HG03159 (cell line): ENCODE results near the gene CDC14B.

Experiments
- ATAC-seq: cut with Tn5 transposase; IDR thresholded peaks from one replicate; pipeline ENCODE4 v1.9.1; 2021; ENCODE audit warnings: mild to moderate bottlenecking, moderate library complexity; ENCODE audit not compliant: unreplicated experiment

CDC14B gene

DNA sequence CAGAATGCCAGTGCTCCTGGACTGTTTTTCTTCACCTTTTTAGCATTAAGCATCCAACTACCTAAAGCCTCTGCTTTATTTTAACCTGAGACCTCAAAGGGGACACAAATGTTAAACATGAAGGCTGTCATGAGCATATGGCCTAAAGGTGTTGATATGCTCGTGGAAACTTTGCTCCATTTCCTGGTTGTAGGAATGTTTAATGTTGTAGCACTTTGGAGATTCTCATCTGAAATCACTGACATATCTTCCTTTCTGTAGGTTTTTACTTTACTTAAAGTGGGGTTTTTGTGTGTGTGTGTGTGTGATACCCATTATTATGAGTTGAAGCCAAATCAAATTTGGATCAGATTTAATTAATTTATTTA, 132.6 kb downstream of the CDC14B start:
- ATAC-seq, result no peak

DNA sequence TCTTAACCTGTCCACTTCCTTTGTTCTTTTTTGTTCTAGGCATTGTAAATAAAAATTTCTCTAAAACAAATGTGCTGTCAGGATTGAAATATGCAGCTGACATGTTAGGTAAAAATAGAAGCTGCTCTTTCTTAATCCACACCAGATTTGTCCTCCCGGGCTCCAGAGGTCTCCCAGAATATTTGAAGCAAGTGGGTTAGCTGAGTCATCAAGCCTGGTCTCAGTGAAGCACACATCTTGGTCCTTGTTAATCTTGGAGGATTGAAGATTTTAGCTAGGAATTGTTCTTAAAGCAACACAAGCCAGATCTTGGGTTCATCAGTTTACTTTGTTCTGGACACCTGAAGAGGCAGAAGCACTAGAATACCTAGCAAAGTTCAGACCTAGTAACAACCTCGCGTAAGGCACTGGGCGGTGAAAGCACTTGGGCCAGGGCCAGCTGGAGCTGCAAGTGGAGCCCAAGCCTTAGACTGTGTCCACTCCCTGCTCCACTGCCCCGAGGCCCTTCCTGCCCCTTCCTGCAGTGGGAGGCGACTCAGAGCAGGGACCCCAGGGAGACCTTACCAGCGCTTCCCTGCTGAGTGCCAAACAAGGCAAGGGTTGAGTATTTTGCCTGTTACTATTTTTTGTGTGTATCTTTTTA, 133.1 kb downstream of the CDC14B start:
- no peak for ATAC-seq

GRCh38 chr9:96485280-96485679, 134.4 kb downstream of the CDC14B start:
- no peak for ATAC-seq

- peak; percentile 94 for ATAC-seq
Observed at GRCh38 chr9:96484521-96484931, 135.1 kb downstream of the CDC14B start.

- ATAC-seq, result no peak
Observed at GRCh38 chr9:96483733-96484390, 135.8 kb downstream of the CDC14B start.

DNA sequence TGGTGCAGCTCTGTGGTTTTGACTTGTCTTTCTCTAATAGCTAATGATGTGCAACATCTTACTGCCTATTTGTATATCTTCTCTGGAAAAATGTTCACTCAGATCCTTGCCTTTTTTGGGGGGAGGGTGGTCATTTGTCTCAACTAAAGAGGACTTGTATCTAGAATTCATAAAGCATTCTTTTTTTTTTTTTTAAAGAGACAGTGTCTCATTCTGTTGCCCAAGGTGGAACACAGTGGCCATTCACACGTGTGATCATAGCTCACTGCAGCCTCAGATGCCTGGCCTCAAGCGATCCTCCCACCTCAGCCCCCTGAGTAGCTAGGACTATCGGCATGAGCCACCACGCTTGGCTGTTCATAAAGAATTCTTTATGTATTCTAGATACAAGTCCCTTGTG, 136.4 kb downstream of the CDC14B start:
- ATAC-seq, result no peak

GRCh38 chr9:96482476-96482875, 137.2 kb downstream of the CDC14B start:
- ATAC-seq, result no peak

DNA sequence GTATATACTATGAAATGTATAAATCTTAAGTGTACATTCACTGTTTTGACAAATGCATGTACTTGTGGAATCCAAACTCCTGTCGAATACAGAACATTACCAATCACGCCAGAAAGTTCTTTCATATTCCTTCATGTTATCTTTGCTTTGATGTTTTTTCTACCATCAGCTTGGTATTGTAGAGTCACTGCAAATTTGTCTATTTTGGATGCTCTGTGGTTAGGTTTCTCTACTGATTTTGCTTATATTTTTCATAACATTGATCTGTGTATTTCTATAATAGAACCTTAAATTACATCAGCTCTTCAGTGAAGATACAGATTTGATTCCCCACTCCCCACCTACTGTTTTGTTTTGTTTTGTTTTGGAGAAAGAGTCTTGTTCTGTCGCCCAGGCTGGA, 138.9 kb downstream of the CDC14B start:
- ATAC-seq, result no peak

- ATAC-seq, result peak; percentile 79
Observed at GRCh38 chr9:96478829-96479371, 140.7 kb downstream of the CDC14B start.

DNA sequence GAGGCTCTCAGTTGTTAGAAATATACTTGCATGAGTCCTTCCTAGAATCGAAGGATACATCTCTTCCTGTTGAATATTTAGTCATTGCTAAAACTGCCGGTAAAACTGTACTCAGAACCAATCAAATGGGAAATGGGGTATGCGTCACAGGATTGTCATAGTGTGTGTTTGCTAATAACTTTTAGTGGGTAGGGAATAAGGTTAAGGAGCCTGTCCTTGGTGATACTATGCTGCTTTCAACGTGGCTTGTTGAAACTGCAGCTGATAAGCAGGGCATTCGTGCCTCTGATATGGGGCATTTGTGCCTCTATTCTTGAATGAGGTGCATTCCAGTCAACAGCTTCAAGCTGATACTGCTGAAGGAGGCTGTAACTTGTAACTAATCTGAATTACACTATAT, 143.1 kb downstream of the CDC14B start:
- no peak for ATAC-seq

DNA sequence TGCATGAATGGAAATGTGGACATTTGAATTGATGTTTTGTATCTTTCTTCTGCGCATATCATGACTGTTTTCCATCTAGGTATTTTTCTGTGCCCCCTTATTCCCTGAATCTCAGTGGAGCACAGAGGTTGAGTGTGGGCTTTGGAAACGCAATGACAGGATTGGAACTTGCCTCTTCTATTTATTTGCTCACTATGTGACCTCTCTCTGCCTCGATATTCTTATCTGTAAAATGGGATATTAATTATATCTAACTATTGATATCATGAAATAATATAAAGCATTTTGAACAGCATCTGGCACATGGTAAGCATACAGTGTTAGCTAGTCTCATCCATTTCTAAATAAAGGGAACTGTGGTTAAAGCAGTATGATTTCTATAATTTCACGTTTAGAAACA, 143.6 kb downstream of the CDC14B start:
- no peak for ATAC-seq

GRCh38 chr9:96467784-96468183, 151.9 kb downstream of the CDC14B start:
- no peak for ATAC-seq

GRCh38 chr9:96464426-96464825, 155.2 kb downstream of the CDC14B start:
- ATAC-seq, result no peak

DNA sequence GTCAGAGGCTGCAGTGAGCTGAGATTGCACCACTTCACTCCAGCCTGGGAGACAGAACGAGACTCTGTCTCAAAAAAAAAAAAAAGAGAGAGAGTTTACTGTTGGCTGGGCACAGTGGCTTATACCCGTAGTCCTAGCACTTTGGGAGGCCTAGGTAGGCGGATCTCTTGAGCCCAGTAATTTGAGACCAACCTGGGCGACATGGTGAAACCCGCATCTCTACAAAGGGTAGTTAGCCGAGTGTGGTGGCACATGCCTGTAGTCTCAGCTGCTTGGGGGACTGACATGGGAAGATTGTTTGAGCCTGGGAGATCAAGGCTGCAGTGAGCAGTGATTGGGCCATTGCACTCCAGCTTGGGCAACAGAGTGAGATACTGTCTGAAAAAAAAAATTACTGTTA, 157.1 kb downstream of the CDC14B start:
- ATAC-seq, result no peak

GRCh38 chr9:96461336-96461735, 158.3 kb downstream of the CDC14B start:
- ATAC-seq, result no peak

DNA sequence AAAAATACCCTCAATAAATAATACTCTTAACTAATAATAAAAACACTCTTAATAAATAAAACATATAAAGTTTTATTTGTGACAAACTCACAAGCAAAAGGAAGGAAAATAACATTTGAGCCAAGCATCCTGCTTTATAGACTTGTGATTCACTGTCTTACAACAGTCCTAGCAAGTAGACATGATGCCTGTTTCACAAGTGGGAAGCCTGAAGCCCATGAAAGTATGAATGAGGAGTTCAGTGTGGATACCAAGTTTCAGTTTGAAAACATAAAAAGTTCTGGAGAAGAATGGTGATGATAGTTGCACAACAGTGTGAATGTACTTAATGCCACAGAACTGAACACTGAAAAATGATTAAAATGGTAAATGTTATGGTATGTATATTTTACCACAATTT, 158.8 kb downstream of the CDC14B start:
- no peak for ATAC-seq

DNA sequence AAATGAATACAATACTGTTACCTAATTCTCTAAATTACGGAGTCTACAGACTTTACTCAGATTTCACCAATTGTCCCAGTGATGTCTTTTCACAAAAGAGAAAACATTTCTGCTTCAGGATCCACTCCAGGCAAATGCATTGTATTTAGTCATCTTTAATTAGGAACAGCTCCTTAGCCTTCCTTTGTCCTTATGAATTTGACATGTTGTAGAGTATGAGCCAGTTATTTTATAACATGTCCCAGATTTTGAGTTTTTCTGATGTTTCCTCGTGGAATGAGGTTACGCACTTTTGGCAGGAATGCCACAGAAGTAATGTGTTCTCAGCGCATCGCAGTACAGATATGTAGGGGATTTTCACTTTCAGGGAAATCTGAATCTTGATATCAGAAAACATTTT, 159.2 kb downstream of the CDC14B start:
- ATAC-seq, result no peak

- ATAC-seq, result no peak
Observed at GRCh38 chr9:96459268-96460007, 160.2 kb downstream of the CDC14B start.

GRCh38 chr9:96458226-96458625, 161.4 kb downstream of the CDC14B start:
- no peak for ATAC-seq

DNA sequence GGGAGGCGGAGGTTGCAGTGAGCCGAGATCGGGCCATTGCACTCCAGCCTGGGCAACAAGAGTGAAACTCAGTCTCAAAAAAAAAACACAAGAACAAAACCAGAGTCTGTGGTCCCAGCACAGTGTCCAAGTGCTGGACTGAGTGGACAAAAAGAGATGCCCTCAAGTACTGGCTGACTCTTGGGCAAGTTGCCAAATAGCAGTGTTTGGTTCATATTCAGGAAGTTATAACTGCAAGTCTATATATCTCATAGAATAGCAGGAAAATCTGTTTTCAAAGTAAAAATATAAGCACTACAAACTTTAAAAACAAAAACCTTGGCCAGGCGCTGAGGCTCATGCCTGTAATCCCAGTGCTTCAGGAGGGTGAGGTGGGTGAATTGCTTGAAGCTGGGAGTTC, 162.4 kb downstream of the CDC14B start:
- no peak for ATAC-seq

DNA sequence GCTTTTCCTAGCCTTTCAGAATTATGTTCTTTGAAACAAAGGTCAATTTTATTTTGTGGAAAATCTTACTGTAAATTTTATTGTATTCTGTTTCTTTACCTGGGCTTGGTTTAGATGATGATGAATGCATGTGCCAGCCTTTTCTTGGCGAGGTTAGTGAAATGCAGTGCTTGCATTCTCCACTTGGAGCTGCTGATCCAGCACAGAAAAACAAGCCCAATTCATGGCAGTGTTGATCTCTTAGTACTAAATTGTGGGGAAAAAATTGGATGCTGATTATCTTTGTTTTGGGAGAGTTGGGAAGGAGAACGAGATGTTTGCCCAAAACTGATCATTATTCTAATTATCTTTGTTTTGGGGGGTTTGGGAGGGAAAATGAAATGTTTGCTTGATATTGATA, 166.0 kb downstream of the CDC14B start:
- ATAC-seq, result no peak
